ENCODE measurements around the gene GPC3.

The GPC3 gene

DNA sequence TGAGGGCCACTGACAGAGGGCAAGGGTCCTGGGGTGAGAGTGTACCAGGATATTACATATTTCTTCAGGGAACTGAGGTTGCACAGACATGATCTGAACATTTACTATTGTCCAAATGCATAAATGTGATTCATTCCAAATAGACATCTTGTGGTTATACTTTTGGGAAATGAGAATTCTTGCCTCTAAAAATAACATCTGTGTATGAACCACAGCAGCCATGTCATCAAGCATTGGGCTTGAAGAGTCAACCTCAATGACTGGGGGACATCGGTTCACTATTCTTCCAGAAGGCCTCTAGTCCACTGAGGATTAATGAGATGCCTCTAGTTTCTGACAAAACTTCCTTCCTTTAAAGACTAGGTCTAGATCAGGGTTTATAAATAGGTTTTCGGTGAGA is 377.0 kb downstream of the GPC3 start:
- TF ChIP-seq, protein P1, sequence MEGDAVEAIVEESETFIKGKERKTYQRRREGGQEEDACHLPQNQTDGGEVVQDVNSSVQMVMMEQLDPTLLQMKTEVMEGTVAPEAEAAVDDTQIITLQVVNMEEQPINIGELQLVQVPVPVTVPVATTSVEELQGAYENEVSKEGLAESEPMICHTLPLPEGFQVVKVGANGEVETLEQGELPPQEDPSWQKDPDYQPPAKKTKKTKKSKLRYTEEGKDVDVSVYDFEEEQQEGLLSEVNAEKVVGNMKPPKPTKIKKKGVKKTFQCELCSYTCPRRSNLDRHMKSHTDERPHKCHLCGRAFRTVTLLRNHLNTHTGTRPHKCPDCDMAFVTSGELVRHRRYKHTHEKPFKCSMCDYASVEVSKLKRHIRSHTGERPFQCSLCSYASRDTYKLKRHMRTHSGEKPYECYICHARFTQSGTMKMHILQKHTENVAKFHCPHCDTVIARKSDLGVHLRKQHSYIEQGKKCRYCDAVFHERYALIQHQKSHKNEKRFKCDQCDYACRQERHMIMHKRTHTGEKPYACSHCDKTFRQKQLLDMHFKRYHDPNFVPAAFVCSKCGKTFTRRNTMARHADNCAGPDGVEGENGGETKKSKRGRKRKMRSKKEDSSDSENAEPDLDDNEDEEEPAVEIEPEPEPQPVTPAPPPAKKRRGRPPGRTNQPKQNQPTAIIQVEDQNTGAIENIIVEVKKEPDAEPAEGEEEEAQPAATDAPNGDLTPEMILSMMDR (IDR thresholded peaks at IDR 0.05): no peak
- intact Hi-C loops (cut with DNase I; ENCODE audit: low total_unique reads): no loop called here
- Histone ChIP-seq H3K4me3 (no peak overlapping the region), H3K9me3 (no peaks in the 10 kb centered on the region), H3K27me3 (no peaks in the 10 kb centered on the region), H3K36me3 (no peaks in the 10 kb centered on the region), H3K4me1 (peaks cover 0 to 57% (median 9%) of the 10 kb centered on the region in 4 donors), H3K27ac (peak overlapping the region; percentile 54 to 69)
- no peak for DNase-seq

DNA sequence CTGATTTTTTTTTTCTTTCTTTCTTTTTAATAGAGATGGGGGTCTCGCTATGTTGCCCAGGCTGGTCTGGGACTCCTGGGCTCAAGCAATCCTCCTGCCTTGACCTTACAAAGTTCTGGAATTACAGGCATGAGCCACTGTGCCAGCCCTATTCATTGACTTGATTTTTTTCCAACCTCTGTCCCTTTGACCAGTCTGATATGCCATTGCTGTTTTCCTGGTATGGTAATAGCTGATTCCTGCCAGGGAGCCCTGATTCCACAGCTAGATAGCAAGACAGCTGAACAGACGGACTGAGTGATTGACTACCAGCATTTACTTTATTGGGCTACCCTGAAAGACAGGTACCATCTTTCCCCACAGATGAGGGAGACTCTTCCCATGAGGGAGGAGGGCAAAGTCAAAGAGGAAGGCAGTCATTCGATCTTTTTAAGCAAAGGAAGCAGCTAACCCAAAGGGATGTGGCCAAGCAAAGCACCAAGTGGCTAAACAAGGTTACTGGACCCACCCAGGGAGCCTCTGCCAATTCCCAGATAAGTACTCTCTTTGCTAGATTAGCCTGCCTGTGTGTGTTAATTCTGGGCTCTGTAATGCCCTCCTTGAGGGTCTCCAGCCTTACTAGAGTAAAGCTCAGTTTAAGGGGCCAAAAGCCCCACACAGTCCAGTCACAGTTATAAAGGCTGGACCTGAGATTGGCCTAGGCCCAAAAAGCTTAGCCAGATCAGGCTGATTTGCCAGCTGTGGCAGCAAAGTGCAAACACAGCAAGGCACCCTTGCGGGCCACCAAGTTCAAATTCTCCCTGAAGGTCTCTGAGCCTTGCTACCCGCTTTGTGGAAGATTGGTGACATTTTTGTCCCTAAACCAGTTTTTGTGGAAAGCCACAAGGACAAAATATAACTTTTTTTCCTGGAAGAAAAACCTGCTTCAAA is 377.7 kb downstream of the GPC3 start:
- intact Hi-C loops (cut with DNase I; ENCODE audit: low total_unique reads): no loop called here
- no peaks in the 10 kb centered on the region for H3K9me3 ChIP-seq
- H3K4me3 ChIP-seq: no peak overlapping the region
- H3K36me3 ChIP-seq: no peaks in the 10 kb centered on the region
- H3K27me3 ChIP-seq: no peaks in the 10 kb centered on the region
- no peak for DNase-seq
- H3K4me1 ChIP-seq: peaks cover 0 to 54% (median 9%) of the 10 kb centered on the region in 4 donors
- TF ChIP-seq, protein P1 (IDR thresholded peaks at IDR 0.05): no peak
- peak overlapping the region; percentile 54 to 69 for H3K27ac ChIP-seq

DNA sequence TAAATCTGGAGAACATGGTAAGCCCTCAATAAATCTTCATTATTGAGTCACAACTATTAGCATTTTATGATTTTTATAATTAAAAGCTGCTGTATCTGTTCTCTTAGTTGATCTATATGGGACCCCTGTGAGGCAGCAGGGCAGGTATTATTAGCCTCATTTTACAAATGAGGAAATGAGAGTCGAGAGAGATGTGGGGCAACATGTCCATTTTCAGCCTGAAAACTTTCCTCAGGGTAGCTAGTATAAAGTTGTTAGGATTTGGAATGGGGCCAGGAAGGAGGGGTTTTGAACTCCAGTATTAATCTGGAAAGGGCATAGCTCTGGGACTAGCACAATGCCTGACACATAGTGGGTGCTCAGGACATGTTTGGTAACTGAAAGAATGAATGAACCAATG is 378.4 kb downstream of the GPC3 start:
- Histone ChIP-seq H3K4me3 (no peak overlapping the region), H3K36me3 (no peaks in the 10 kb centered on the region), H3K27ac (peak overlapping the region; percentile 54 to 69), H3K4me1 (peaks cover 0 to 48% (median 9%) of the 10 kb centered on the region in 4 donors), H3K27me3 (no peaks in the 10 kb centered on the region), H3K9me3 (no peaks in the 10 kb centered on the region)
- TF ChIP-seq, protein P1 (IDR thresholded peaks at IDR 0.05): no peak
- no peak for DNase-seq
- intact Hi-C loops (cut with DNase I; ENCODE audit: low total_unique reads): no loop called here

DNA sequence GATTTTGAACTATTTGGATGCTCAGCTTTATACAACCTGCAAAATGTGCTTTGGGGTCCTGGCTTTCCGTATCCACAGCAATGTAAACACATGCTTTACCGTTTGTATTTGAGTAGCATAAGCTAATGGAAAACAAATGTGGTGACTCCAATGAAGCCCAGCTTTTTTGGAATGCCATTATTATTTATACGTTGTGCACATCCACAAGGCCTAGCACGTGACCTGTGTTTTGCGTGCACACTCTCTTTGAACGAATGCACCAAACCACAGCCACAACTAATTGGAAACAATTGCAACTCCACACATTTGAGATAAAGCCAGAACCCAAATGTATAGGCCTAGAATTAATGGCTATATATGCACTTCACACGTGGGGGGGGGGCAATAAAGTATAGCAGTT is 380.6 kb downstream of the GPC3 start:
- Histone ChIP-seq H3K9me3 (no peaks in the 10 kb centered on the region), H3K4me3 (no peak overlapping the region), H3K36me3 (no peaks in the 10 kb centered on the region), H3K27ac (no peak overlapping the region), H3K27me3 (no peaks in the 10 kb centered on the region), H3K4me1 (peaks cover 0 to 28% (median 9%) of the 10 kb centered on the region in 4 donors)
- no peak for DNase-seq
- intact Hi-C loops (cut with DNase I; ENCODE audit: low total_unique reads): no loop called here
- TF ChIP-seq, protein P1 (IDR thresholded peaks at IDR 0.05): no peak

DNA sequence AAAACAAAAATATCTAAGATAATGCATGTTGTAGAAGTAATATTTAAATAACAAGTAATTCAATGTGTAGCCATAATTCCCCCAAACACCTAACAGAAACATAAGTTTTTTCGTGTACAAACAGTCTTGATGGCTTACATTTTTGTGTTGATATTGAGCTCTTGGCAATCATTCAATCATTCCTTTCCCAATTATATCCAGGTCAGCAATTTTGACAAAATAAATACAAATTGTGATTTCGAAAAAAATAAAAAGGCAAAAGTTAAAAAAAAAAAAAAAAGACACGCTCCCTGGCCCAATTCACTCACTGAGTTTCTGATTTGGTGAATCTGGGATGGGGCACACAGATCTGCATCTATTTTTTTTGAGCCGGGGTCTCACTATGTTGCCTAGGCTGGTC is 382.5 kb downstream of the GPC3 start:
- intact Hi-C loops (cut with DNase I; ENCODE audit: low total_unique reads): no loop called here
- H3K27ac ChIP-seq: no peak overlapping the region
- no peaks in the 10 kb centered on the region for H3K36me3 ChIP-seq
- H3K9me3 ChIP-seq: no peaks in the 10 kb centered on the region
- TF ChIP-seq, protein P1 (IDR thresholded peaks at IDR 0.05): no peak
- H3K4me1 ChIP-seq: peaks cover 0 to 9% (median 4%) of the 10 kb centered on the region in 4 donors
- DNase-seq: no peak
- no peaks in the 10 kb centered on the region for H3K27me3 ChIP-seq
- no peak overlapping the region for H3K4me3 ChIP-seq
